Natural killer cell (primary cell): ENCODE results near the gene CCL19. TPM values are rescaled to one million over a fixed set of nuclear protein-coding genes. Genes with fewer than 3 reads are reported as not detected.

Experiments used
- ATAC-seq, 3 donors: fragments of 150-1000 bp in 2 of 3; fragments of 200-7000 bp in 1 of 3; cut with Tn5 transposase; 1 replicate in 1 of 3; 2 replicates in 2 of 3; pipeline ENCODE4 v1.10.0; 2021; ENCODE audit warnings: mild to moderate bottlenecking in 2 of 3, moderate library complexity in 2 of 3
- DNase-seq, 2 donors: peaks; one replicate each; pipeline versions ENCODE4 v3.0.0 to v3.0.0-alpha.2; 2013 to 2021; ENCODE audit warnings: mixed read lengths in 1 of 2
- H3K27ac ChIP-seq: one replicate; pipeline ENCODE4 v1.5.1; 2013; ENCODE audit warnings: mild to moderate bottlenecking, low read length
- H3K27me3 ChIP-seq: one replicate; pipeline ENCODE4 v1.6.1; 2013; ENCODE audit warnings: low read length; ENCODE audit not compliant: control insufficient read depth, insufficient read depth
- H3K36me3 ChIP-seq: one replicate; pipeline ENCODE4 v1.6.1; 2013; ENCODE audit warnings: low read length; ENCODE audit not compliant: control insufficient read depth, insufficient read depth
- H3K4me1 ChIP-seq: one replicate; pipeline ENCODE4 v1.6.1; 2013; ENCODE audit warnings: low read length; ENCODE audit not compliant: control insufficient read depth, insufficient read depth
- H3K4me3 ChIP-seq: one replicate; pipeline ENCODE4 v1.5.1; 2013; ENCODE audit warnings: low read length
- H3K9me3 ChIP-seq: one replicate; pipeline ENCODE4 v1.6.1; 2013; ENCODE audit warnings: low read length; ENCODE audit not compliant: control insufficient read depth, insufficient read depth
- H3K27ac Mint-ChIP-seq, 2 donors: one replicate each; pipeline ENCODE4 v1.8.0; 2022; ENCODE audit warnings: mild to moderate bottlenecking in 2 of 2, mixed read lengths in 2 of 2, moderate library complexity in 1 of 2
- H3K27me3 Mint-ChIP-seq, 2 donors: one replicate each; pipeline ENCODE4 v1.8.0; 2022; ENCODE audit warnings: low read depth in 2 of 2, mixed read lengths in 2 of 2
- H3K36me3 Mint-ChIP-seq: one replicate; pipeline ENCODE4 v1.8.0; 2022; ENCODE audit warnings: mixed read lengths
- H3K4me1 Mint-ChIP-seq, 2 donors: one replicate each; pipeline ENCODE4 v1.8.0; 2022; ENCODE audit warnings: mixed read lengths in 2 of 2
- H3K4me3 Mint-ChIP-seq: one replicate; pipeline ENCODE4 v1.8.0; 2022; ENCODE audit warnings: mild to moderate bottlenecking, moderate library complexity, mixed read lengths
- H3K9me3 Mint-ChIP-seq, 2 donors: one replicate each; pipeline ENCODE4 v1.8.0; 2022; ENCODE audit warnings: mixed read lengths in 2 of 2
- WGBS: methylation state at CpG from one replicate; pipeline ENCODE4 v1.1.7; 2013; ENCODE audit warnings: missing lambda C conversion rate; ENCODE audit not compliant: insufficient coverage; 5-methylcytosine and 5-hydroxymethylcytosine counted together
- intact Hi-C: fragments of 100-400 bp; cut with micrococcal nuclease; formaldehyde crosslinking; loops from one replicate; pipeline ENCODE4 v1.14.2; 2022
- total RNA-seq, 4 donors: library from RNA; stranded (reverse); fragments of 120-200 nt in 1 of 4; gene quantifications; one replicate each; pipeline versions ENCODE4 v1.2.3 to v1.2.4, GENCODE V29; 2013 to 2022
- TF ChIP-seq, protein P1 (sequence below): fragments of 200-600 bp; IDR thresholded peaks from one replicate; pipeline ENCODE4 v1.8.0; 2022; ENCODE audit warnings: antibody characterized with exemption

The CCL19 gene
- total RNA-seq, 3 donors from 2014 or later (not counting 1 experiment from before 2014, with no cell fraction given), result not detected

DNA sequence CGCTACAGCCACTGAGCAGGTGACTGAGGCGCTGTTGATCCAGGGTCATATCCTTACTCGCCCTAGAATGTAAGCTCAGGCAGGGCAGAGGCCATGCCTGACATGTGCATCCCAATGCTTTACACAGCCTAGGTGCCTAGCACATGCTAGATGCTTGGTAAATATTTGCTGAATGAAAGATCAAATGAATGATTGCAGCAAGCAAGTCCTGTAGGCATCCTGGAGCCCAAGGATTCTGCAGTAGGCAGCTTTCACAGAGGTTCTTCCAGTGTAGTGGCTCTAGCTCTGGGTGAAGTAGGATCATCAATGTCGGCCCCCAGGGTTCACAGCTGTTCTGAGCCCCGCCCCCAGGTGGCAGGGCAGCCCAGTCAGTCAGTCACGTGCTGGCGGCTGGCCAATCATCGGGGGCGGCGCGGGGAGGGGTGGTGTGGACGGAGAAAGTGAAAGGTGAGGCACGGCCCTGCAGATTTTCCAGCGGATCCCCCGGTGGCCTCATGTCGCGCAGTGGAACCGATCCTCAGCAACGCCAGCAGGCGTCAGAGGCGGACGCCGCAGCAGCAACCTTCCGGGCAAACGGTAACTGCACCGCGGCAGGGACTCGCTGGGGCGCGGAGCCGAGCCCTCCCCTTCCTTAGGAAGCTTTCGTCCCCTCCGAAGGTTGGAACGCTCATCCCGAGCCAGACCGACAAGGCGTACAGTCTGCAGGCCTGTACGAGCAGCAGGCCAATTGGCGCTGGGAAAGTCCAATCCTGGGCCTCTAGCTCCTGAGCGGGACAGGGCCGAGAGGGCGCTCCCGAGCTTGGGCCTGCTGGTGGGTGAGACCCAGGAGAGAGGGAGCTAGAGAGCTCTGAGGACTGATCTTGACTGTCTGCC lies 44.6 kb downstream of the CCL19 start, which contains the start of gene GALT:
Gene GALT, plus strand, starts transcription at position 465 of the 873 bp plus-strand sequence. Its CDS starts 30 bp downstream, at position 495.
- no peaks in the 10 kb centered on the region for H3K9me3 ChIP-seq
- H3K9me3 Mint-ChIP-seq, result no peaks in the 10 kb centered on the region
- H3K27ac Mint-ChIP-seq, result peak within 1 kb of the TSS; percentile 77 to 89
- H3K36me3 ChIP-seq, result peaks cover 25% of the 10 kb centered on the region
- DNase-seq, result peak; percentile 95 to 96
- H3K4me3 Mint-ChIP-seq, result peak within 1 kb of the TSS; percentile 89
- peak within 1 kb of the TSS; percentile 69 for H3K4me3 ChIP-seq
- peak; percentile 93 to 96 (median 94) for ATAC-seq
- H3K27ac ChIP-seq, result peak within 1 kb of the TSS; percentile 53
- peaks cover 22 to 26% of the 10 kb centered on the region in 2 donors for H3K4me1 Mint-ChIP-seq
- intact Hi-C loops, result loop anchor here (1.0 to 5.0 kb wide), 3 partner anchors 9 to 34 kb away; partner anchors contain the start of genes RPP25L and SIGMAR1
- H3K36me3 Mint-ChIP-seq, result no peaks in the 10 kb centered on the region
- 6% methylated on average over 43 of the region's 43 CpGs for WGBS
- H3K27me3 Mint-ChIP-seq, result no peaks in the 10 kb centered on the region
- H3K4me1 ChIP-seq, result peaks cover 24% of the 10 kb centered on the region
- H3K27me3 ChIP-seq, result no peaks in the 10 kb centered on the region
- TF ChIP-seq, protein P1, sequence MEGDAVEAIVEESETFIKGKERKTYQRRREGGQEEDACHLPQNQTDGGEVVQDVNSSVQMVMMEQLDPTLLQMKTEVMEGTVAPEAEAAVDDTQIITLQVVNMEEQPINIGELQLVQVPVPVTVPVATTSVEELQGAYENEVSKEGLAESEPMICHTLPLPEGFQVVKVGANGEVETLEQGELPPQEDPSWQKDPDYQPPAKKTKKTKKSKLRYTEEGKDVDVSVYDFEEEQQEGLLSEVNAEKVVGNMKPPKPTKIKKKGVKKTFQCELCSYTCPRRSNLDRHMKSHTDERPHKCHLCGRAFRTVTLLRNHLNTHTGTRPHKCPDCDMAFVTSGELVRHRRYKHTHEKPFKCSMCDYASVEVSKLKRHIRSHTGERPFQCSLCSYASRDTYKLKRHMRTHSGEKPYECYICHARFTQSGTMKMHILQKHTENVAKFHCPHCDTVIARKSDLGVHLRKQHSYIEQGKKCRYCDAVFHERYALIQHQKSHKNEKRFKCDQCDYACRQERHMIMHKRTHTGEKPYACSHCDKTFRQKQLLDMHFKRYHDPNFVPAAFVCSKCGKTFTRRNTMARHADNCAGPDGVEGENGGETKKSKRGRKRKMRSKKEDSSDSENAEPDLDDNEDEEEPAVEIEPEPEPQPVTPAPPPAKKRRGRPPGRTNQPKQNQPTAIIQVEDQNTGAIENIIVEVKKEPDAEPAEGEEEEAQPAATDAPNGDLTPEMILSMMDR, result peak; percentile 46

DNA sequence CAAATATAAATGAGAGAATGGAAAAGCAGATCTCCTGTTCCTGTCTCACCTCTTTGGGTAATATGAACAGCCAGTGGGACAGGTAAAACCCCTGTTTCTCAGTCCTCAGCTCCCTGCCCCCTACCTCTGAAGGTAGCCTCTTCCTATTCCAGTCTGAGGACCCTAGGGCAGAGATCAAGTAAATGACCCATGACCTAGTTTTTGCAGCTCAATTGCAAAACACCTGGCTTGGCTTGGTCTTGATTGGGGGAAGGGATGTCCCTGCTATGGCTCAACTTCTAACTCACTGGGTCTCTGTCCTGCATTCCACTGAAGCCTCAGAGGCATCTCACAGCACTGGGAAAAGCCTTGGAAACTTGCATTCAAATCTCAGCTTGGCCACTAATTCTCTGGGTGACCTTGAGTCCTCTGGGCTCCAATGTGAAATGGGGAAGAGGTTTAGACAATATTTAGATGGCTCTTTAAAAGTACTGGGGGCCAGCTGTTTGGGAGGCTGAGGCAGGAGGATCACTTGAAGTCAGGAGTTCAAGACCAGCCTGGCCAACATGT lies 46.2 kb downstream of the CCL19 start:
- TF ChIP-seq, protein P1, result no peak
- Mint-ChIP-seq H3K4me3 (peak overlapping the region; percentile 28), H3K9me3 (no peaks in the 10 kb centered on the region), H3K27me3 (no peaks in the 10 kb centered on the region), H3K27ac (no peak overlapping the region), H3K36me3 (no peaks in the 10 kb centered on the region), H3K4me1 (peaks cover 22 to 26% of the 10 kb centered on the region in 2 donors)
- Histone ChIP-seq H3K27ac (no peak overlapping the region), H3K4me1 (peaks cover 24% of the 10 kb centered on the region), H3K36me3 (peaks cover 18% of the 10 kb centered on the region), H3K27me3 (no peaks in the 10 kb centered on the region), H3K4me3 (no peak overlapping the region), H3K9me3 (no peaks in the 10 kb centered on the region)
- no peak for DNase-seq
- intact Hi-C loops, result loop anchor here (5.0 kb wide), 1 partner anchor 33 kb away; the partner anchor contains the start of gene RPP25L
- ATAC-seq, result no peak

DNA sequence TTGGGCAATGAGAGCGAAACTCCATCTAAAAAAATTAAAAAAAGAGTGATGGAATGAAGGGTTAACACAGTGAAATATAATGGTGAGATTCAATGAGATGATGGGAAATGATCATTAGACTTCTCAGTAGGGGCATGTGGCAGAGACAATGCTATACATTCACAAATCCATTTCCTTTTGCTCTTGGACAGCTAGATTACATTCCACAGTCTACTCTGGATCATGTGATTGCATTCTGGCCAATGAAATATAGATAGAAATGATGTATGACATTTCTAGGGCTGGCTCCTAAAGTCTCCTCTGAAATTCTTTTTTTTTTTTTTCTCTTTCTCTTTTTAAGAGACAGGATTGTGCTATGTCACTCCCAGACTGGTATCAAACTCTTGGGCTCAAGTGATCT lies 48.4 kb downstream of the CCL19 start:
- Mint-ChIP-seq H3K9me3 (no peaks in the 10 kb centered on the region), H3K36me3 (no peaks in the 10 kb centered on the region), H3K27me3 (no peaks in the 10 kb centered on the region), H3K27ac (no peak overlapping the region), H3K4me3 (no peak overlapping the region), H3K4me1 (peaks cover 22 to 27% of the 10 kb centered on the region in 2 donors)
- H3K36me3 ChIP-seq, result no peaks in the 10 kb centered on the region
- no peak overlapping the region for H3K27ac ChIP-seq
- DNase-seq, result no peak
- no peaks in the 10 kb centered on the region for H3K27me3 ChIP-seq
- H3K4me1 ChIP-seq, result peaks cover 23% of the 10 kb centered on the region
- WGBS, result 90% methylated on average over 1 of the region's 1 CpG
- TF ChIP-seq, protein P1, result no peak
- intact Hi-C loops, result no loop called here
- no peaks in the 10 kb centered on the region for H3K9me3 ChIP-seq
- H3K4me3 ChIP-seq, result no peak overlapping the region
- ATAC-seq, result no peak

Other genes with a start within 250 kb of the CCL19 start
- 10 to 100 TPM; 18.9 to 20.6 (median 19.2) TPM for gene FAM219A, start 232.7 kb downstream of the CCL19 start, total RNA-seq
- not detected for gene DNAI1, start 232.5 kb downstream of the CCL19 start, total RNA-seq
- 1 to 10 TPM in 1 of 3 donors, under 1 TPM in 1, not detected in 1; 0.34 to 1.7 TPM for gene ENHO, start 168.3 kb downstream of the CCL19 start, total RNA-seq
- gene CNTFR, start 101.6 kb downstream of the CCL19 start, total RNA-seq, result not detected
- 10 to 100 TPM in 1 of 3 donors, 1 to 10 TPM in 2; 9.3 to 15.0 (median 9.8) TPM for gene RPP25L, start 79.2 kb downstream of the CCL19 start, total RNA-seq
- gene DCTN3, start 70.8 kb downstream of the CCL19 start, total RNA-seq, result 100 to 1,000 TPM; 135 to 171 (median 147) TPM
- gene ARID3C, start 62.2 kb downstream of the CCL19 start, total RNA-seq, result under 1 TPM in 2 of 3 donors, not detected in 1; 0.24 to 0.77 TPM
- 10 to 100 TPM; 22.1 to 29.8 (median 23.0) TPM for gene SIGMAR1, start 53.5 kb downstream of the CCL19 start, total RNA-seq
- gene GALT, start 44.6 kb downstream of the CCL19 start, total RNA-seq, result 100 to 1,000 TPM in 1 of 3 donors, 10 to 100 TPM in 2; 81.9 to 118 (median 89.3) TPM
- 10 to 100 TPM; 64.2 to 91.1 (median 66.1) TPM for gene IL11RA, start 39.1 kb downstream of the CCL19 start, total RNA-seq
- not detected for gene CCL27, start 28.6 kb downstream of the CCL19 start, total RNA-seq
- not detected for gene CCL21, start 18.9 kb upstream of the CCL19 start, total RNA-seq